Upper lobe of left lung (tissue), 4 donors: ENCODE measurements around the gene CD82.

Experiments
- CTCF ChIP-seq, 6 experiments: fragments of 450-650 bp in 4 of 6; fragments of 200-600 bp in 2 of 6; sonication (generic) in 2 of 6; IDR thresholded peaks; one replicate each; pipeline ENCODE4 v1.5.1; 2016 to 2019; ENCODE audit warnings: antibody characterized with exemption in 6 of 6
- EP300 ChIP-seq, 4 donors: sonication (generic); formaldehyde crosslinking; IDR thresholded peaks; one replicate each; pipeline ENCODE4 v1.5.1; 2017; ENCODE audit warnings: antibody characterized with exemption in 4 of 4, control low read depth in 2 of 4
- POLR2AphosphoS5 ChIP-seq, 2 donors: sonication (generic); formaldehyde crosslinking; IDR thresholded peaks; one replicate each; pipeline ENCODE4 v1.5.1; 2017; ENCODE audit warnings: antibody characterized with exemption in 2 of 2

- TF ChIP-seq CTCF (IDR thresholded peaks at IDR 0.05) (no peak), EP300 (IDR thresholded peaks at IDR 0.05) (no peak), POLR2AphosphoS5 (IDR thresholded peaks at IDR 0.05) (no peak)
Observed at GRCh38 chr11:44651535-44652155, 86.2 kb downstream of the CD82 start.
